PC-9 (cell line): Measurements from ENCODE around the gene FOXR1. TPM values are rescaled to one million over a fixed set of nuclear protein-coding genes. Genes with fewer than 3 reads are reported as not detected.

Experiments used
- BruUV-seq: library from RNA; stranded (reverse); fragments of 400-500 nt; replicated peaks from 2 replicates; lab custom pipeline; 2021; lab: Mats Ljungman, UMichigan
- CTCF ChIA-PET: fragments of 300-600 bp; sonication (Branson Sonifier 250); formaldehyde crosslinking; loops from one replicate; lab custom pipeline; 2022; ENCODE audit warnings: antibody characterized with exemption; lab: Charles Lee
- POLR2A ChIA-PET: fragments of 300-600 bp; sonication (Branson Sonifier 250); formaldehyde crosslinking; loops from one replicate; lab custom pipeline; 2022; ENCODE audit warnings: antibody characterized with exemption; ENCODE audit not compliant: unreplicated experiment; lab: Charles Lee
- DNase-seq, 2 experiments: peaks; one replicate each; pipeline versions ENCODE4 v3.0.0 to v3.0.0-alpha.2; 2015 to 2022; ENCODE audit warnings: mixed read lengths in 1 of 2
- H2AFZ ChIP-seq: fragments of 200-600 bp; sonication (generic); 2 replicates; pipeline ENCODE4 v1.8.1; 2017; ENCODE audit warnings: antibody characterized with exemption
- H3F3A ChIP-seq: fragments of 200-600 bp; sonication (generic); 2 replicates; pipeline ENCODE4 v1.8.1; 2017; ENCODE audit warnings: antibody characterized with exemption, mild to moderate bottlenecking, low read depth; ENCODE audit not compliant: insufficient read depth
- H3K27ac ChIP-seq: fragments of 200-600 bp; sonication (generic); 2 replicates; pipeline ENCODE4 v1.6.1; 2016; ENCODE audit warnings: mixed run types
- H3K27me3 ChIP-seq: fragments of 200-600 bp; sonication (generic); 2 replicates; pipeline ENCODE4 v1.6.1; 2016; ENCODE audit warnings: low read depth, mixed run types; ENCODE audit not compliant: insufficient read depth
- H3K36me3 ChIP-seq: fragments of 200-600 bp; sonication (generic); 2 replicates; pipeline ENCODE4 v1.6.1; 2016; ENCODE audit warnings: low read depth, mixed run types
- H3K4me1 ChIP-seq: fragments of 200-600 bp; sonication (generic); replicated peaks from 2 replicates; pipeline ENCODE4 v1.6.1; 2016; ENCODE audit warnings: mixed run types; ENCODE audit not compliant: insufficient read depth
- H3K4me2 ChIP-seq: fragments of 200-600 bp; sonication (generic); 2 replicates; pipeline ENCODE4 v1.6.1; 2017; ENCODE audit warnings: mixed run types
- H3K4me3 ChIP-seq: fragments of 200-600 bp; sonication (generic); 2 replicates; pipeline ENCODE4 v1.6.1; 2016; ENCODE audit warnings: mixed run types
- H3K79me2 ChIP-seq: fragments of 200-600 bp; sonication (generic); 2 replicates; pipeline ENCODE4 v1.6.1; 2017; ENCODE audit warnings: low read depth, mixed run types
- H3K9me2 ChIP-seq: fragments of 200-600 bp; sonication (generic); 2 replicates; pipeline ENCODE4 v1.8.1; 2017; ENCODE audit warnings: mild to moderate bottlenecking; ENCODE audit not compliant: insufficient read depth
- H3K9me3 ChIP-seq: fragments of 200-600 bp; sonication (generic); 2 replicates; pipeline ENCODE4 v1.8.1; 2016; ENCODE audit warnings: low read depth; ENCODE audit not compliant: insufficient read depth
- H4K20me1 ChIP-seq: fragments of 200-600 bp; sonication (generic); 2 replicates; pipeline ENCODE4 v1.8.1; 2017; ENCODE audit not compliant: insufficient read depth
- EZH2 ChIP-seq: fragments of 200-600 bp; sonication (generic); IDR thresholded peaks from 2 replicates; pipeline ENCODE4 v1.8.0; 2017; ENCODE audit warnings: antibody characterized with exemption, low read depth
- intact Hi-C: fragments of 100-400 bp; cut with micrococcal nuclease; formaldehyde crosslinking; loops from one replicate; pipeline ENCODE4 v1.10.0; 2022; ENCODE audit not compliant: unreplicated experiment
- total RNA-seq: library from RNA; stranded (reverse); gene quantifications from 2 replicates; pipeline ENCODE4 v1.2.3, GENCODE V29; 2021
- TF ChIP-seq, protein P1 (sequence below): fragments of 200-600 bp; sonication (generic); conservative IDR thresholded peaks from 2 replicates; pipeline ENCODE4 v1.6.1; 2017; ENCODE audit warnings: mixed run types, antibody characterized with exemption, mild to moderate bottlenecking, moderate library complexity

The FOXR1 gene
- total RNA-seq, 1 experiment from 2014 or later = not detected

DNA sequence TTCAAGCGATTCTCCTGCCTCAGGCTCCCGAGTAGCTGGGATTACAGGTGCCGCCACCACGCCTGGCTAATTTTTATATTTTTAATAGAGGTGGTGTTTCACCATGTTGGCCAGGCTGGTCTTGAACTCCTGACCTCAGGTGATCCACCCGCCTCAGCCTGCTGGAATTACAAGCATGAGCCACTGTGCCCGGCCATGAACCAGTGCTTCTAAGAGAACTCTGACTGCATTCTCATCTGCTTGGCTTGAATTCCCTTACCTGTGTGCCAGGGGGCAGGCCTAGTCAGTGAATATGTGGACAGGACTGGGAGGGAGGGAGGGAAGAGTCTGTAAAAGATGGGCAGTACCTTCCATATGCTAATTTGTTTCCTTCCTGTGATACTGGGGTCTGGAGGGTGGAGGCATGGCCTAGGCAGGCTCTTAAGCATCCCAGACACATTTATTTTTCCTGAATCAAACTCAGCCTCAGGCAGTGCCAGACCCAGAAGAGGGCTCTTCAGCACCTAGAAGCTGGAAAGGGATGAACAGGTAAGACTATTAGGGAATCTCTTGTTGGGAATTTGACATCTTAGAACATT is 40.0 kb downstream of the FOXR1 start:
- Histone ChIP-seq H3K36me3 (peaks cover 39% of the 10 kb centered on the region), H2AFZ (no peak overlapping the region), H3K4me1 (peaks cover 13% of the 10 kb centered on the region), H3K79me2 (peaks cover 24% of the 10 kb centered on the region), H3K27ac (peak overlapping the region; percentile 22; the same call in 1 of the 2 replicates), H3K4me3 (no peak overlapping the region), H3K27me3 (no peaks in the 10 kb centered on the region), H4K20me1 (peaks cover 32% of the 10 kb centered on the region), H3K9me2 (no peaks in the 10 kb centered on the region), H3K4me2 (no peak overlapping the region), H3K9me3 (no peaks in the 10 kb centered on the region), H3F3A (peaks cover 71% of the 10 kb centered on the region)
- intact Hi-C loops = no loop called here
- ChIA-PET CTCF (no interaction called here), POLR2A (no interaction called here)
- no peak for DNase-seq
- TF ChIP-seq, protein P1, sequence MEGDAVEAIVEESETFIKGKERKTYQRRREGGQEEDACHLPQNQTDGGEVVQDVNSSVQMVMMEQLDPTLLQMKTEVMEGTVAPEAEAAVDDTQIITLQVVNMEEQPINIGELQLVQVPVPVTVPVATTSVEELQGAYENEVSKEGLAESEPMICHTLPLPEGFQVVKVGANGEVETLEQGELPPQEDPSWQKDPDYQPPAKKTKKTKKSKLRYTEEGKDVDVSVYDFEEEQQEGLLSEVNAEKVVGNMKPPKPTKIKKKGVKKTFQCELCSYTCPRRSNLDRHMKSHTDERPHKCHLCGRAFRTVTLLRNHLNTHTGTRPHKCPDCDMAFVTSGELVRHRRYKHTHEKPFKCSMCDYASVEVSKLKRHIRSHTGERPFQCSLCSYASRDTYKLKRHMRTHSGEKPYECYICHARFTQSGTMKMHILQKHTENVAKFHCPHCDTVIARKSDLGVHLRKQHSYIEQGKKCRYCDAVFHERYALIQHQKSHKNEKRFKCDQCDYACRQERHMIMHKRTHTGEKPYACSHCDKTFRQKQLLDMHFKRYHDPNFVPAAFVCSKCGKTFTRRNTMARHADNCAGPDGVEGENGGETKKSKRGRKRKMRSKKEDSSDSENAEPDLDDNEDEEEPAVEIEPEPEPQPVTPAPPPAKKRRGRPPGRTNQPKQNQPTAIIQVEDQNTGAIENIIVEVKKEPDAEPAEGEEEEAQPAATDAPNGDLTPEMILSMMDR = no peak
- TF ChIP-seq EZH2 = no peak
- BruUV-seq = no TSS peak

DNA sequence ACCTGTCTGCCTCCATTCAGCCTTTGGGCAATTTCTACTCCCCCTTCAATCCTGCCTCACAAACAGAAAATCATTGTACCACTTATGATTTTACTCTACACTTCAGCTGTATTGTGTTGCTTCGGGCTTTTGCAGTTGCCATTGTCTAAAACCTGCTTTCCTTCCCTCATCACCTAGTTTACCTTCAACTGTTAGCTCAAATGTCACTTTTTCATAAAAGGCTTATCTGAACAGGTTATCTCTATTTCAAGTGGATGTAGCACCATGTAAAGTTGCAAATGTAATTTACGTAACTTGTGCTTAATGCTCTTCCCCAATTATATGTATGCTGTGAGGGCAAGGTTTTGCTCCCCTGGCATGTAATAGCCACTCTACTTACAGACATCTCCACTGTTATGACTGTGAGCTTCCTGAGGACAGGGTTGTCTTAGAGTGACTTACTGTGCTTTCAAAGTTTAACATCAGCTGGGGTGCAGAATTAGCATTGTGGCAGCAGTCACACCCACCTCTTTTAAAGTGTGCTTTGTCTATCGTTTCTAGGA is 41.1 kb downstream of the FOXR1 start:
- DNase-seq = no peak
- no peak for TF ChIP-seq EZH2
- TF ChIP-seq, protein P1 = no peak
- Histone ChIP-seq H3K4me3 (no peak overlapping the region), H3K9me2 (no peaks in the 10 kb centered on the region), H3K9me3 (no peaks in the 10 kb centered on the region), H3K79me2 (peaks cover 35% of the 10 kb centered on the region), H3K4me2 (no peak overlapping the region), H3K27me3 (no peaks in the 10 kb centered on the region), H4K20me1 (peaks cover 38% of the 10 kb centered on the region), H3K4me1 (peaks cover 18% of the 10 kb centered on the region), H3F3A (peaks cover 82% of the 10 kb centered on the region), H3K36me3 (peaks cover 46% of the 10 kb centered on the region), H2AFZ (no peak overlapping the region), H3K27ac (no peak overlapping the region; the same call in 1 of the 2 replicates)
- intact Hi-C loops = no loop called here
- CTCF ChIA-PET = interaction anchor here (0.7 kb wide), 1 partner anchor 122 kb away, joined by 4 read pairs; no protein-coding TSS in a partner anchor
- POLR2A ChIA-PET = interaction anchor here (0.7 kb wide), 1 partner anchor 389 kb away, joined by 12 read pairs; no protein-coding TSS in a partner anchor
- BruUV-seq = no TSS peak

DNA sequence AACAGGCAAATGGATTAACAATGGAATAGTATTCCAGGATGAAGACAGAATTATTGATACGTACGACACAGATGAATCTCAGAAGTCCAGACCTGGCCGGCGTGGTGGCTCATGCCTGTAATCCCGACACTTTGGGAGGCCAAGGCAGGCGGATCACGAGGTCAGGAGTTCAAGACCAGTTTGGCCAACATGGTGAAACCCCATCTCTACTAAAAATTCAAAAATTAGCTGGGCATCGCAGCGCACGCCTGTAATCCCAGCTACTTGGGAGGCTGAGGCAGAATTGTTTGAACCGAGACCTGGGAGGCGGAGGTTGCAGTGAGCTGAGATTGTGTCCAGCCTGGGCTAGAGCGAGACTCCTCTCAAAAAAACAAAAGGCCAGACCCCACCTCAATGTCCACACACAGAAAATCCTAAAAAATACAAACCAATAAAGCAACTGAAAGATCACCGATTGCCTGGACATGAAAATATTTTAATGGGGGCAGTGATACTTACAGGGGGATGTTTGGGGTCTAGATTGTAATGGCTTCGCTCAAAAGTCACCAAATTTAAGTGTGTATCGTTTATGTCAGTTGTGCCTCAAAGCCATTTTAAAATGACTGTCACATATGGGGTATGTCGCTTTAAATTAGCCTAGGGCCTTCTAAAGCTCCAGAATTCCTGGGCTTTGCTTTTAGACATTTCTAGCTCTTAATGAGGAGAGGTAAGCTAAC is 42.8 kb downstream of the FOXR1 start:
- no peak for DNase-seq
- Histone ChIP-seq H3F3A (peaks cover 96% of the 10 kb centered on the region), H3K9me2 (no peaks in the 10 kb centered on the region), H4K20me1 (peaks cover 38% of the 10 kb centered on the region), H3K27me3 (no peaks in the 10 kb centered on the region), H3K9me3 (no peaks in the 10 kb centered on the region), H3K27ac (peak overlapping the region; percentile 24; the same call in 1 of the 2 replicates), H3K36me3 (peaks cover 47% of the 10 kb centered on the region), H3K4me3 (no peak overlapping the region), H3K4me1 (peaks cover 18% of the 10 kb centered on the region), H3K4me2 (no peak overlapping the region), H3K79me2 (peaks cover 48% of the 10 kb centered on the region), H2AFZ (no peak overlapping the region)
- TF ChIP-seq EZH2 = no peak
- TF ChIP-seq, protein P1 = no peak
- intact Hi-C loops = no loop called here
- POLR2A ChIA-PET = no interaction called here
- CTCF ChIA-PET = no interaction called here
- no TSS peak for BruUV-seq
